Astrocyte of the hippocampus (primary cell): Measurements from ENCODE around the gene BPIFB6.

Source experiments
- DNase-seq: peaks from one replicate; pipeline ENCODE4 v3.0.0; 2011; ENCODE audit warnings: low read depth, low spot score

Gene BPIFB6

DNA sequence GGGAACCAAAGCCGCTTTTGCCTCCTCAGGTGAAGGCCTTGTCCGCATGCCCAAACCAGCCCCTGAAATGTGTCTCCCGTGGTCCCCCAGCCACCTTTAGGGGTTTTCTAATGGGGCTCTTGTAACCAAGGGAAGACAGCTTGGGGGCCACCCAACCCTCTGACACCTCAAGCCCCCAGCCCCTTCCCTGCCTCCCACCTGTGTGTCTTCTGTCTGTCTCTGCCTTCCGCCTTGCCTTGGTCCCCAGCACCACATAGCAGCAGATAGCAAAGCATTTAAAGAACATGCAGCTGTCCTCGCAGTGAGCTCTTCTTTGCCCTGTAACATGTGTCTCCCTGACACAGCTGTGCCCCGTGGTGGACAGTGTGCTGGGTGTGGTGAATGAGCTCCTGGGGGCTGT, 31.8 kb downstream of the BPIFB6 start:
- DNase-seq = no peak

DNA sequence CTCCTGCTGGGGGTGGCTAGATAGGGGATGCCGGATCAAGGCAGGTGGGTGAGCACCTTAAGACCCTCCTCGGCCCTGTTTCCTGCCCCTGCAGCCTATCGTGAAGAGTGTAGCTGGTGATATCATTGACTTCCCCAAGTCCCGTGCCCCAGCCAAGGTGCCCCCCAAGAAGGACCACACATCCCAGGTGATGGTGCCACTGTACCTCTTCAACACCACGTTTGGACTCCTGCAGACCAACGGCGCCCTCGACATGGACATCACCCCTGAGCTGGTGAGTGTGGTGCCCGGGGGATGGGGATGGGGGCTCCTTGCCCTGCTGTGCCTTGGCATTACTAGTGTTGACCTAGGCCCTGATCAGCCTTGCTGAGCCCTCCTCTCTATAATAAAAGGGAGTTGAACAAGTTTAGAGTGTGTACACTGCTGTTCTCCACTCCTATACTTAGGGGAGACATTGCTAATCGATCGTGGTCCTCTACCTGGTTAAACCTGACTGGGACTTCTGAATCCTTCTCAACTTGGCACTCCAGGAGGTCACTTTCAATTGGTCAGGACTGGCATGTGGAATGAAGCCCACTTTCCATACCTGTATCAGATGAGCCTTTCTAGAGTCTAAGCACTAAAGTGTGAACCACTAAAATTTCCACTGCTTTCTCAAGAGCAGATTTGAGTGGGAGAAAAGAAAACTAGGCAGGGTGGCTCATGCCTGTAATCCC, 33.3 kb downstream of the BPIFB6 start:
- no peak for DNase-seq

DNA sequence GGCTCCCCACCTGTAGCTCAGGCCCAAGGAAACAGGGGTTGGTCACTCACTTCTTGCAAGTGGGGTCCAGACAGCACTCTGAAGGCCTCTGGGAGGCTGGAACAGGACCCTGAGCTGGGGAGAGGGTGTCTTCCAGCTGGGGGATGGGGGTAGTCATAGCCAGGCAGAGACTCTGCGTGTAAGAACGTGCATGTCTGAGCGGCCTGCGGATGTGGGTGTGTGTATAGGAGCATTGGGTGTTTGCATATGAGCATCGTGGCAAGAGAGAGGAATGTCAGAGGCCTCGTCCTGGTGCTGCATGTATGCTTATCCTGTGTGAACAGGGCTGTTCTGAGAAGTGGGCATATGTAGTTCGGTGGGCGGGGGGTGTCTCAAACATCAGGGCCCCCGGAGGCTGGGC, 34.3 kb downstream of the BPIFB6 start:
- DNase-seq = no peak

DNA sequence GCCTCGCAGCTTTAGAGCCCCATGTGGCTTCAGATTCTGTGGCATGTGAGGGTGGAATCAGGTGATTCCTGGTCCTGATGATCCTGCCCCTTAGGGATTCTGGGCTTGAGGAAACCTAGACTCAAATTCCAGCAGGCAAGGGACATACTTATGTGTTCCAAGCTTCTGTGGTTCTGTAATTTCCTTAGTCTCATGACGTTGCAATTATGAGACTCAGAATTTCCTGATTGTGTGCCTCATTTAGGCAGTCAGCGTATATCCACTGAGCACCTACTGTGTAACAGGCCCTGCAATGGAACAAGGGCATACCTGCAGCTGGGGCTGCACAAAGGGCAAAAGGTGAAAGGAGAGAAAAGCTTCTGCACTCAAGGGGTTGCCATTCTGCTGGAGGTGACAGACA, 36.4 kb downstream of the BPIFB6 start:
- DNase-seq = no peak

DNA sequence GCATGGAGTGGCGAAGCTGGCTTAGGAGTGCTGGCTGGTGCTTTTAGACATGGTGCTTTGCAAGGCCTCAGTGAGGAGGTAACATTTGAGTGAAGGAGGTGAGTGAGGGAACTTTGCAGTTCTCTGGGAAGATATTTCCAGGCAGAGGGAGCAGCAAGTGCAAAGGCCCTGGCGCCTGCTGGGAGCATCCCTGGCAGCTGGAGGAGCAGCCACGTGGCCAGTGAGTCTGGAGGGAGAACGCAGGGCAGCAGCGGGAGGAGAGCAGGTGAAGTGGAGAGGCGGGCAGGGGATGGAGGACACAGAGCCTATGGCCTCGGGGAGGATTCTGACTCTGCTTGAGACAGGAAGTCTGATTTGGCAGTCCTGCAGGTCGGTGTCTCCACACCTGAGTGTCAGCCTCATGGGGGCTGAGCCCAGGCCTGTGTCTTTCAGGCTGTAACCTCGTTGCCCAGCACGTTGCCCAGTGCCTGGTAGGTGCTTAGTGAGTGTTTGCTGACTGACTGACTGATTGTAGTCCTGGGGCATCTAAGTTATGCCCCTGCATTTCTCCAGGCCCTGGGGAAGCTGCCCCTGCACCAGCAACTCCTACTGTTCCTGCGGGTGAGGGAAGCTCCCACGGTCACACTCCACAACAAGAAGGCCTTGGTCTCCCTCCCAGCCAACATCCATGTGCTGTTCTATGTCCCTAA, 36.9 kb downstream of the BPIFB6 start:
- no peak for DNase-seq

DNA sequence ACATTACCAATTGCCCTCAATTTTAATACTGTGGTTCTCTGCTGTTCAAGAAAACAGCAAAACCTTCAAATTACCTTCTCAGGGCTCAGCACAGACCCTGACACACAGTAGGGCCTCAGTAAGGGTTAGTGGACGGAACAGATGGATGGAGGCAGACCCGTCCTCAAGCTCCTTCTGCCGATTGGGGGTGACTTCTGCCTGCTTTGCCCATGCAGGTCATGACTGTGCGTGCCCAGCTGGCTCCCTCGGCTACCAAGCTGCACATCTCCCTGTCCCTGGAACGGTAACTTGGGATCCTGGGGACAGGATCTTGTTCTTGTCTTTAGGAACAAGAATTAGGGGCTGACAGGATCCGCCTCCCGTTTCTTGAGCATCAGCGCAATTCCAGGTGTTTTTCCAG, 38.2 kb downstream of the BPIFB6 start:
- DNase-seq = no peak

DNA sequence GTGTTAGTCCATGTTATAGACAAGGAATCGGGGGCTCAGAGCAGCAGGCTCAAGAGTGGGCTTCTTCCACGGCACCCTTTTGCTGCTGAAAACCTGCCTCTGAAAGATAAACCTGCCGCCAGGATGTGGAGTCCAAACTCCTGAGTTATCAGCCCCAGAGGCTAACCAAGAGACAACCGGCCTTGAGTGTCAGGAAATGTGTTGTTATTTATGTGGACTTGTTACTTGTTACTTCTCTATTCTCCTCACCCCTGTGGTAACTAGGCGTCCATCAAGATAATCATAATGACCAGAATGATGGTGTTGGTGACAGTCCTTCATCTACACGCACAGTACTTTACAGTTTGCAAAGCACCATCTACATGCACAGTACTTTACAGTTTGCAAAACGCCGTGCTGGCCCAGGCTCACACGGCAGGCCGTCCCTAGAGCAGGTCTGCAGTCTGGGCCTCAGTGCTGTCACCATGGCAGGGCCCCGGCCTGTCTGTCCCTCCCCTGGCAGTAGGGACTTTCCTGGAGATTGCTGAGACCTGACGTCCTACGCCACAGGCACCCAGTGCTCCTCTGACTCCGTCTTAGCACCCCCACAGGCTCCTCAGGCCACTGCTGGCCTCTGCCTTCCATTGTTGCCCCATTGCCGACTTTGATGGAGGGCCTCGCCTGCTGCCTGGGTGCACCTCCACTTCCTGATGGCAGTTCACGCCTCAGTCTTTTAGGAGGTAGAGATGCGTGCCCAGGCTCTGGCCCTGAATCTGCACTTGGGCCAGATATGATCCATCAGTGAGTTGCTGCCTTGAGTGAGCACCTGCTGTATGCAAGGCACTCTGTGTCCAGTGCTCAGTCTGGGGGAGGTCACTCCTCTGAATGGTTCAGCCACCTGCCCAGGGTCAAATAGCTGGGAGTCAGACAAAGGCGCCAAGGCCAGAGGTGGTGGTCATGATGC, 38.9 kb downstream of the BPIFB6 start:
- DNase-seq = no peak

DNA sequence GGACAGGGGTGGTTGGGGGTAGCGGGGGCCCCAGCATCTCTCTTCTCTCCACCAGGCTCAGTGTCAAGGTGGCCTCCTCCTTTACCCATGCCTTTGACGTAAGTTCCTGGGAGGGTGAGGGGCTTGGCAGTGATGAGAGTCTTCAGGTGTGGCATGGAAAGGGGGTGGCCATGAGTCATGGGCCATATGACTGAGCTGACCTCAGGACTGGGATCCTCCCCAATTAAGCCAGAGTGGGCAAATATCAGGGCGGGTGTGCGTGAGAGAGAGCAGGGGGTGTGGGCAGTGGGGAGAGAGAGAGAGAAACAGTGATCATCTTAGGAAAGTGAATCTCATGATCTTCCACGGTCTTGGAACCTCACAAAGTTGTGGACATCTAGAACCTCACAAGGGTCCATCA, 39.8 kb downstream of the BPIFB6 start:
- DNase-seq = no peak

DNA sequence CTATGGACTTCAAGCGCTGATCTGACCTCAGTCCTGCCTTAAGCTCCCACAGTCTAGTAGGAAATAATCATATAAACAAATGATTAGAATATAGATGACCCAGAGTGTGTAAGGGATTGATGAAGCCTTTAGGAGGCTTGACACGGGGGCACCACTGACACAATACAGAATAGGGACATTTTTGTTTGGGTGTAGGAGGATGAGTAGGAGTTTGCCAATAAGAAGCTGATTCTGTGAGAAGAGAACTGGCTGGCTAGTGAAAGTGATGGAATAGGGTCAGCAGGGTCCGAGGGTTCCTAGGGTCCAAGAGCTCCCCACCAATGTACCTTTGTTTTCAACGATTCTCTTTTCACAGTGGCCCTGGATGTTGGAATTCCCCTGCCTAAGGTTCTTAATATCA, 40.9 kb downstream of the BPIFB6 start:
- DNase-seq = no peak

DNA sequence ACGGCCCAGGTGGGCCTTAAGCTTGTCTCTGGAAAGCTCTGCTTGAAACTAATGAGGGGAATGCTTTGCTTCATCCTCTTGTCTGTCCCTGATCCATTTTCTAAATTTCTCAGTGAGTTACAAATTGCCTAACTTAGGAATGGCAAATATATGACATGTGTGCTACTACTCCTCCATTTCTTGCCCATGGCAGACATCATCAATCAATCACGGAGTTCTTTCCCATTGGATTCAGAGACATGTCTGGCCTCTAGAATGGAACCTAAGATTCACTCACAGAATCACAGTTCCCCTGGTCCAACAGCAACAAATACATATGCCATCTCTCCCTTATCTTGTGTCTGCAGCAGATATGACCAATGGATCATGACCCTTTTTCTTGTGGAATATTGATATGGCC, 41.4 kb downstream of the BPIFB6 start:
- DNase-seq = no peak

DNA sequence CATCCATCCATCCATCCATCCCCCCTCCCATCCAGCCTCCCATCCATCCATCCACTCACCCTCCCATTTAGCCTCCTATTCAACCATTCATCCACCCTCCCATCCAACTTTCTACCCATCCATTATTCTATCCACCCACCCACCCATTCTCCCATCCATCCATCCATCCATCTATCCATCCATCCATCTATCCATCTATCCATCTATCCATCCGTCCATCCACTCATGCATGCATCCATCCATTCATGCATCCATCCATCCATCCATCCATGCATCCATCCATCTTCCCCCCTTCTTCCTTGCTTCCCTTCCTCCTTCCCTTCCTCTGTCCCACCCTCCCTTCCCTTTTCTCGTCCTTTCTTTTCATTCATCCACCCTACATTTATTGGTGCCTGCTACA, 43.2 kb downstream of the BPIFB6 start:
- no peak for DNase-seq

DNA sequence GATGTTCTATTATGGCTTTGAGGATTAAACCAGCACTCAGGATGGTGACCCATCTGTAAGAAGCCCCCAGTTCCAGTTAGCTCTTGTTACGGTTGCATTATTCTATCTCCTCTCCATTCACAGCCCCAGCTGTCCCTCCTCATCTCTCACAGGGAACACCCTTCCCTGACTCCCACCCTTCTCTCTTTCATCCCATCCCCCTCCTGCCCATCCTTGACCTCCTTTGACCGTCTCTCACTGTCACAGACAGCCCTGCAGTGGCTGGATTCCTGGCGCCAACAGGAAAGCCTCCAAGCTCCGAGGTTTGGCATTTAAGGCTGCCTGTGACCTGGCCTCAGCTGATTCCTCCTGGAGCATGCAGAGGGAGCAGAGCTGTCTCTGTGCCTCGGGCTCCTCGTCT, 43.8 kb downstream of the BPIFB6 start:
- DNase-seq = no peak

DNA sequence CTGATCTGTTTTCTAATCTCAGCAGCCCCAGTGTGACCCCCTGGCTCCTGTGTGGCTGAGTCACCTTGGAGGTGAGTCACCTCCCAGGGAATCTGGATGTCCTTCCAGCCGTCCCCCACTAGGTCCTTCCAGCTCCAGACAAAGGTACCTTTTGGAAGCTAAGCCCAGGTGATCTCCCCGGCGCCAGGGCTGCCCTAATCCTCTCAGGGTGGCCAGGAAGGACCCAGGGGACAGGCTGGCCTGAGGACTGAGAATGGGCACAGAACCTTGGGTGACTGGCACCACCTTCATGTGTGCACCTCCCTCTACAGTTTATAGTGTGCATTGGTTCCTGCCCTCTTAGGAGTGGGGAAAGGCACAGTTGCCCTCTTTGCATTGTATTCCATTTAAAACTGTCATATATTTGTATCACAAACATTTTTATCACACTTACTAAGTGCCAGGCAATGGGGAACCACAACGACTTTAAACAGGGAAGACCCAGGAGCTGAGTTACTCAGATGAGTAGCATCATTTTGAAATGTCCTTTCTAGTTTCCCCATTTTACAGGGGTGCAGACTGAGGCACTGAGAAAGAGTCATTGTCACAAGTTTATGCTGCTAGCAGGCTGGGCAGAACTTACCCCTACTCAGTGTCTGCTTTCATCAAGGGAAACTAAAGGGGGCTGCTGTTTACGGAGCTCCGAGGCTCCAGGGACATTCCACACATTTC, 45.4 kb downstream of the BPIFB6 start:
- peak; percentile 29 for DNase-seq

DNA sequence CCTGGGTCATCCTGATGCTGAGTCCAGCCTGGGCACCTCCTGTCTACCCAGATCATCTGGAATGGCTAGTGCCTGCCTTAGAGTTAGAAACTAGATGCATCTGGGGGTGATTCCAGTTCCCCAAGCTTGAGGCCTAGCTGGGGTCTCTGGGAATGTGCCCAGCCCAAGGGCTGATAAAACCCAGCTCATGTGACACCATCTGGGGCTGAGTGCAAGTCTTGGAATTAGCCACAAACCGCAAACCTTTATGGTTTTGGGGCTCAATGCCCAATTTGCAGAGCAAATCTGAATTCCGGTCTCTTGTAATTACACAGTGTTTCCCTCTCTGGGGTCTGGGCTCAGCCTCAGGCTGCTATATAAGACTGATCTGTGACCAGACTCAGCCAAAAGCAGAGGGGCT, 47.8 kb downstream of the BPIFB6 start, which contains the start of gene BPIFB4:
BPIFB4 (plus strand) TSS at position 385 of the 400 bp plus-strand sequence. CDS start 1,884 bp downstream, outside the sequence.
- peak; percentile 65 for DNase-seq

DNA sequence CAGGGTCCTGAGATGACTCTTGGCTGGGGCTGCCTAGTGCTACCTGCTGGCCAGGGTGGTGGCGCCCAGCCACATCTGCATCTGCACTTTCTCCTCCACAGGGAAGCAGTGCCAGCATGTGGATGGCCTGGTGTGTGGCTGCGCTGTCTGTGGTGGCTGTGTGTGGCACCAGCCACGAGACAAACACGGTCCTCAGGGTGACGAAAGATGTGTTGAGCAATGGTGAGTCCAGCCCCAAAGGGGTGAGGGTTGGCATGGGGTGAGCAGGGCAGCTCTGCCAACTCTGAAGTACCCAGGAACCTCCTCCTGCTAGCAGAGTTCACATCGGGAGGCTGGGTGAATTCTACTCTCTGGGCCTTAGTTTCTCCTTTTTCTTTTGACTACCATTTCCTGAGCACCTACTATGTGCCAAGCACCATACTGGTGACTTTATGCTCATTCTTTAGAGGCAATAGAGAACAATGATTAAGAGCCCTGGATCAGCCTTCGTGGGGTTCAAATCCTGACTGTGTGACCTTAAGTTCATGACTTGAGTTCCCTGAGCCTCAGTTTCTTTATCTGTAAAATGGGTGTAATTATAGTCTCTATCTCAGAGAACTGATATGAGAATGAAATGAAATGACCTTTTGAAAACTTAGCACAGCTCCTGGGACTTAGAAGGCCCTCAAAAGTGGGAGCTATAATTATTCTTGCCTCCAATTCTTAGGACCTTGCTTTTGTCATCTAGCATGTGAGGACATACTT, 50.1 kb downstream of the BPIFB6 start:
- DNase-seq = no peak

DNA sequence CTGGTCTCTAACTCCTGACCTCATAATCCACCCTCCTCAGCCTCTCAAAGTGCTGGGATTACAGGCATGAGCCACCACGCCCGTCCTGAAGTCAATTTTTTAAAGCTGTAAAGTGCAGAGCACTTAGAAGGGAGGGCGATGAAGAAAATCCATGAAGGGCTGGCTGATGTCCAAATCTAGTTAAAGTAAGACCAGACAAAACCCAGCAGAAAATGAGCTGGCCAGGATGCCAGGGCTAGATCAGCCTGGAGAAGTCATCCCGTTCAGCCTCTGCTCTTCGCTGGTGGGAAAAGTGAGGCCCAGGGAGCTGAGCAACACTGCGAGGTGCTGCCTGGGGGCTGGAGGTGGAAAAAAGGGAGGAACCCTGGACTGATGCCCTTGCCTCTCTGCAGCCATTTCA, 51.1 kb downstream of the BPIFB6 start:
- no peak for DNase-seq

DNA sequence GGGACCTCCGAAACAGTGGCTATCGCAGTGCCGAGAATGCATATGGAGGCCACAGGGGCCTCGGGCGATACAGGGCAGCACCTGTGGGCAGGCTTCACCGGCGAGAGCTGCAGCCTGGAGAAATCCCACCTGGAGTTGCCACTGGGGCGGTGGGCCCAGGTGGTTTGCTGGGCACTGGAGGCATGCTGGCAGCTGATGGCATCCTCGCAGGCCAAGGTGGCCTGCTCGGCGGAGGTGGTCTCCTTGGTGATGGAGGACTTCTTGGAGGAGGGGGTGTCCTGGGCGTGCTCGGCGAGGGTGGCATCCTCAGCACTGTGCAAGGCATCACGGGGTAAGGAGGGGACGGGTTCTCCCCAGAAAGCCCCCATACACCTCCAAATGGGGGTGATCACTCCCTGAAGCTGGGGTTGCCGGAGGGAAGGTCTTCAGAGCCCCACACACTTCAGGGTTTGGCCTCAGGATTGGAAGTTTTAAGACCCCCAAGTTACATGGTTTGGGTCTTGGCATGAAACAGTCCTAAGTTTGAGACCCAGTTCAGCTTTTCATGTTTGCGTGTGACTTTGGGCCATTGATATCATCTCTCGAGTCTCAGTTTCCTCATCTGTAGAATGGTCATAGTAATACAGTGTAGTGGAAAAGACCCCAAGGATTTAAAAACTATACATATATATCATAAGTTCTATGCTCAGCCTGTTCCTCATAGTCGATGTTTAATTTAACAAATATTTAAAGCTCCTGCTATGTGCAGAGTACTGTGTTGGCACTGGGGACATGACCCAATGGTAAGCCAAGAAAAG, 52.3 kb downstream of the BPIFB6 start:
- no peak for DNase-seq

DNA sequence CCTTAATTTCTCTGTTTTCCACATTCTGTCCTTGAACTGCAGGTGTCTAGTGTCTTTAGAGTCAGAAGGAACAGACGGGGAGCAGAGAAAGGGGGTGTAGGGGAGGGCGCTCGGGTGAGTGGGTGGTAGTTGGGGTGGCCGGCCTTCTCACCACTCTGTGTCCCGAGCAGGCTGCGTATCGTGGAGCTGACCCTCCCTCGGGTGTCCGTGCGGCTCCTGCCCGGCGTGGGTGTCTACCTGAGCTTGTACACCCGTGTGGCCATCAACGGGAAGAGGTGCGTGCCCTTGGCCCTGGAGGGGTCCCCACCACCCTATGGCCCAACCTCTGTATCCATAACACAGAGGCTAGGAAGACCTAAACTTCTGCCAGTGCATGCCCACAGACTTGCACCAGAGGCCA, 53.3 kb downstream of the BPIFB6 start:
- no peak for DNase-seq

DNA sequence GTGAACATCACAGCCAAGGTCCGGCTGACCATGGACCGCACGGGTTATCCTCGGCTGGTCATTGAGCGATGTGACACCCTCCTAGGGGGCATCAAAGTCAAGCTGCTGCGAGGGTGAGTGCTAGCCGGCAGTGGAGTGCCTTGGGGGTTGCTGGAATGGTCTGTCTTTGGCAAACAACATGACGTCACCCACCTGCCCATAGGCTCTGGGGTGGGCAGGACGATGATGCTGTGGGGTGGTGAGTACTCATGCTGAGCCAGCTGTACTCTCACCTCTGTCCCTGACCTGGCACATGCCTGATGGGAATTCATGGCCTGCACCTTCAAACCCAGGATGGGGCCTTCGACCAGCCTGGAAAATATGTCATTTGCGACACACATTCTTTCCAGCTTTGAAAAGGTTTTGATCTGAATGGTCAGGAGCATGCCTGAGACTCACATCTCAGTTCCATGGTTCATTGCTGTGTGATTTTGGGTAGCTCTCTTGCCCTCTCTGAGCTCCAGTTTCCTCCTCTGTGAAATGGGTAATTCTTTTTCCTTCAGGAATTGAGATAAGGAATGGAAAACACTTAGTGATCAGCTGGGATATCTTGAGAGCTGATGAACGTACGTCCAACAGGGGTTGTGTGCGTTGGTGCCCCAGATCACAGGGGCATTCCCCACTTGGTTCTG, 54.7 kb downstream of the BPIFB6 start:
- no peak for DNase-seq

DNA sequence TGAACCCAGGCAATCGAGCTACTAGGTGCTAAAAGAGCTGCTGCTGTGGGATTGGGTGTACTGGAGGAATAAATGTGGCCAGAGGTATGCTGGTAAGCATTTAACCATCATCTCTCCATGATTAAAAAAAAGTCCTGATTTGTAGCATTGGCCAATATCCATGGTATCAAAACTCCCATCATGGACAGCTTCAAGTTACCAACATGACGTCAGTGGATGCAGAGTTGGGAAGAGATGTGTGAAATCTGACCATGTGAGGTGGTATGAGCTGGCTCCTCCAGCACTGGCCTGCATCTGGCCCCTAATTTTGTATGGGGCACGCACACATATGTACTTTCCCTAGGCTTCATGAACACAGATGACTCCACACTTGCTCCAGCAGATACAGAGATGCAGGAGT, 59.7 kb downstream of the BPIFB6 start:
- no peak for DNase-seq
